ENCODE results near the gene TMEM130.

TMEM130 gene

DNA sequence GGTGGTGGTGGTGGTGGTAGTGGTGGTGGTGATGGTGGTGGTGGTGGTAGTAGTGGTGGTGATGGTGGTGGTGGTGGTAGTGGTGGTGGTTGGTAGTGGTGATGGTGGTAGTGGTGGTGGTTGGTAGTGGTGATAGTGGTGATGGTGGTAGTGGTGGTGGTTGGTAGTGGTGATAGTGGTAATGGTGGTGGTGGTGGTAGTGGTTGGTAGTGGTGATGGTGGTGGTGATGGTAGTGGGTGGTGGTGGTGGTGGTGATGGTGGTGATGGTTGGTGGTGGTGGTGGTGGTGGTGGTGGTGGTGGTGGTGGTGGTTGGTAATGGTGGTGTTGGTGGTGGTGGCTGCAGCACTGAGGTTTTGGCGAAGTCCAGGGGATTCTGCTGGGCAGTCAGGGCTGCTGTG is 58.5 kb downstream of the TMEM130 start:
- TF ChIP-seq FOXP2 (optimal IDR thresholded peaks at IDR 0.05; ENCODE audit: borderline replicate concordance, extremely low read depth, extremely low read length, insufficient read depth) = no peak
- TF ChIP-seq TAF1 (IDR thresholded peaks at IDR 0.05; ENCODE audit: borderline replicate concordance, insufficient read depth, low read length) = no peak
- TF ChIP-seq, protein P1, sequence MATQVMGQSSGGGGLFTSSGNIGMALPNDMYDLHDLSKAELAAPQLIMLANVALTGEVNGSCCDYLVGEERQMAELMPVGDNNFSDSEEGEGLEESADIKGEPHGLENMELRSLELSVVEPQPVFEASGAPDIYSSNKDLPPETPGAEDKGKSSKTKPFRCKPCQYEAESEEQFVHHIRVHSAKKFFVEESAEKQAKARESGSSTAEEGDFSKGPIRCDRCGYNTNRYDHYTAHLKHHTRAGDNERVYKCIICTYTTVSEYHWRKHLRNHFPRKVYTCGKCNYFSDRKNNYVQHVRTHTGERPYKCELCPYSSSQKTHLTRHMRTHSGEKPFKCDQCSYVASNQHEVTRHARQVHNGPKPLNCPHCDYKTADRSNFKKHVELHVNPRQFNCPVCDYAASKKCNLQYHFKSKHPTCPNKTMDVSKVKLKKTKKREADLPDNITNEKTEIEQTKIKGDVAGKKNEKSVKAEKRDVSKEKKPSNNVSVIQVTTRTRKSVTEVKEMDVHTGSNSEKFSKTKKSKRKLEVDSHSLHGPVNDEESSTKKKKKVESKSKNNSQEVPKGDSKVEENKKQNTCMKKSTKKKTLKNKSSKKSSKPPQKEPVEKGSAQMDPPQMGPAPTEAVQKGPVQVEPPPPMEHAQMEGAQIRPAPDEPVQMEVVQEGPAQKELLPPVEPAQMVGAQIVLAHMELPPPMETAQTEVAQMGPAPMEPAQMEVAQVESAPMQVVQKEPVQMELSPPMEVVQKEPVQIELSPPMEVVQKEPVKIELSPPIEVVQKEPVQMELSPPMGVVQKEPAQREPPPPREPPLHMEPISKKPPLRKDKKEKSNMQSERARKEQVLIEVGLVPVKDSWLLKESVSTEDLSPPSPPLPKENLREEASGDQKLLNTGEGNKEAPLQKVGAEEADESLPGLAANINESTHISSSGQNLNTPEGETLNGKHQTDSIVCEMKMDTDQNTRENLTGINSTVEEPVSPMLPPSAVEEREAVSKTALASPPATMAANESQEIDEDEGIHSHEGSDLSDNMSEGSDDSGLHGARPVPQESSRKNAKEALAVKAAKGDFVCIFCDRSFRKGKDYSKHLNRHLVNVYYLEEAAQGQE (IDR thresholded peaks at IDR 0.05; ENCODE audit: insufficient read depth in 1 of 2, low read depth in 2 of 2, low read length in 2 of 2) = no peak
- TF ChIP-seq POLR2AphosphoS5 (IDR thresholded peaks at IDR 0.05; ENCODE audit: low read depth, low read length) = no peak
- no peak for TF ChIP-seq SIN3A (IDR thresholded peaks at IDR 0.05; ENCODE audit: borderline replicate concordance, insufficient read depth, low read length)

DNA sequence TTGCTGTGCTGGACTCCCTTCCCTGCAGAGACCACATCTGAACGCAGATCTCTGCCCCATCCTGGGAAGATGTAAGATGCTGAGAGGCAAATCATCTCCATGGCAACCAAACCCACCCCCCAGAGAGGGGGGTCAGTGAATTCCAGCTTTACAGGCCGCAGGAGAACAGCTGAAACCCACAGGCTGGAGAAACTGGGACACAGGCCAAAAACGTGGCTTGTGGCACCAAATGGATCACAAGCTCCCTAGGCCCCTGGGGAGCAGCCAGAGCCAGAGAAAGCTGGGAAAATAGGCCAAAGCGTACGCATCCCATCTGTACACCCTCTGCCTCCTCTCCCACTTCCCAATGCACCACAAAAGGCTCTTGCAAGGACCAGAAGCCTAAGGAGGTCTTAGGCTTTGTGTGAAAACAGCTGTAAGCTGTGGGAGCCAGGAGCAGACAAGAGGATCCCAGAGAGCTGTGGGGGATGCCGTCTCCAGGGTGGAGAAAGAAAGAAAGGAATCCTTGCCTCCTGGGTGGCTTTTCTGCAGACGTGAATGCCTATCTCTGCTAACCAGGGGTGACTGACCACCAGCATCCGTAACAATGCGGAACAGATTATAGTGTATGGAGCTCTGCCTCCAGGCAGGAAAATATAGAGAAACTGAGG is 59.5 kb downstream of the TMEM130 start:
- TF ChIP-seq FOXP2 (optimal IDR thresholded peaks at IDR 0.05; ENCODE audit: borderline replicate concordance, extremely low read depth, extremely low read length, insufficient read depth) (no peak), TAF1 (IDR thresholded peaks at IDR 0.05; ENCODE audit: borderline replicate concordance, insufficient read depth, low read length) (no peak), SIN3A (IDR thresholded peaks at IDR 0.05; ENCODE audit: borderline replicate concordance, insufficient read depth, low read length) (no peak), POLR2AphosphoS5 (IDR thresholded peaks at IDR 0.05; ENCODE audit: low read depth, low read length) (no peak)
- TF ChIP-seq, protein P1 (IDR thresholded peaks at IDR 0.05; ENCODE audit: insufficient read depth in 1 of 2, low read depth in 2 of 2, low read length in 2 of 2) = no peak

DNA sequence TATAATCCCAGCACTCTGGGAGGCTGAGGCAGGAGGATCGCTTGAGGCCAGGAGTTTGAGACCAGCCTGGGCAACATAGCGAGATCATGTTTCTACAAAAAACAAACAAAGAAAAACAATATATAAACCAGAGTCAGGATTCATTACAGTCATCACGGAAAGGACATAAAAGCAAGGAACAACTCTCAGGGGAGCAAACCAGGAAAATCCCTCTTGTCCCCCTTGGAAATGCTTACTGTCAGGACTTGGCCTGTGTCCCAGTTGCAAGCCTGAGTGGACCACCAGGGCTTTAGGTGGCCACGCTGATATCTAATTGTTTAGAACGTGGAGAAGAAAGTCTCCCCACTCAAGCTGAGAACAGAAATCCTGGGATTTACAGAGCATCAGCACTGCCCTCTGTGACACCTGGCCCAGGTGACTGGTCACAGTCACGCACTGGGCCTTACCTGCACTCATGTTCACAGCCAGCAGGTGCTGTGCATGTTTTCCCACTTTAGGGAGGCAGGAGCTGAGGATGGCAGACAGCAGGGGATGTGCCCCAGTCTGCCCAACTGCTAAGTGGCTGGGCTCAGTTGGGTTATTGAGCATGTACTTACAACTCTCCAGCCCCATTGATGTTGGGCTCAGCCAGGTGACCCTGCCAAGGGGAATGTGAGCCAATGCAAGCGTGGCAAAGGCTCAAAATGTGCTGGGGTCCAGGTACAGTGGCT is 60.9 kb downstream of the TMEM130 start:
- TF ChIP-seq, protein P1 (IDR thresholded peaks at IDR 0.05; ENCODE audit: insufficient read depth in 1 of 2, low read depth in 2 of 2, low read length in 2 of 2) = no peak
- no peak for TF ChIP-seq TAF1 (IDR thresholded peaks at IDR 0.05; ENCODE audit: borderline replicate concordance, insufficient read depth, low read length)
- TF ChIP-seq FOXP2 (optimal IDR thresholded peaks at IDR 0.05; ENCODE audit: borderline replicate concordance, extremely low read depth, extremely low read length, insufficient read depth) = no peak
- no peak for TF ChIP-seq POLR2AphosphoS5 (IDR thresholded peaks at IDR 0.05; ENCODE audit: low read depth, low read length)
- TF ChIP-seq SIN3A (IDR thresholded peaks at IDR 0.05; ENCODE audit: borderline replicate concordance, insufficient read depth, low read length) = no peak

DNA sequence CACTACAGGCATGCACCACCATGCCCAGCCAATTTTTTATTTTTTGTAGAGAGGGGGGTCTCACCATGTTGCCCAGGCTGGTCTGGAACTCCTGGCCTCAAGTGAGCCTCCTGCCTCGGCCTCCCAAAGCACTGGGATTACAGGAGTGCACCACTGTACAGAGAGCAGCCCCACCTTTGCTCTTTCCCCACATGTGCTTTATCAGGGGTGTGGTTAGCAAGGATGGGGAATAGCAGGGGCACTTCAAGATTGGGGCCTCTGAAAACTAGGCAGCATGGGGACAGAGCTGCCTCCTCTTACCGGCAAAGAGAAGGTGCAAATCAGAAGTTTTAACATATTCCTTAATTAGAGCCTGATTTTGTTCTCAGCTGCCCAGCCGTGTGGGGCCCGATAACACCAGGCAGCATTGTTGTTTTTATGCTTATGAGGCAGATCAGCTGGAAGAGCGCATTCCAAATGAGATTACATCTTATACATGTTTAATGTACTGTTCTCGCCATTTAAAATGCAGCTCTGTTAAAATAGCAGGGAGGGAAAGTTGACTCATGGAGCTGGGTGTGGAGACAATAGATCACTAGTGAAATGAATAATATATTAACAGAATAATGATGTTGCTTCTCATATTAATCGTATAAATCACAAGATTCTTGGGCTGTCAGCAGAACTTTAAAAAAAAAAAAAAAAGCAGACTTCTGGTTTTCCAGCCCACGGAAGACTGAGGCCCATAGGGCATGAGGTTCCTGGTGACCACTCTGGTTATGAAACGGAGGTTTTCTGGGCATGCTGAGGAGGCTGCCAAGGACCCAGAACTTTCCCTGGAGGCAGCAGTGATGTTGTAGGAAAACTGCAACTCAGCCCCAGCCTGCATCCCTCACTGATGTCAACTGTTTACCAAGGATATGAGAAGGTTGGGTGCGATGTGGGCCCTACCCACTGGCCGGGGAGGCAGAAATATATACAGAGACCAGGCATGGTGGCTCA is 62.5 kb downstream of the TMEM130 start:
- TF ChIP-seq FOXP2 (optimal IDR thresholded peaks at IDR 0.05; ENCODE audit: borderline replicate concordance, extremely low read depth, extremely low read length, insufficient read depth) (no peak), SIN3A (IDR thresholded peaks at IDR 0.05; ENCODE audit: borderline replicate concordance, insufficient read depth, low read length) (no peak), TAF1 (IDR thresholded peaks at IDR 0.05; ENCODE audit: borderline replicate concordance, insufficient read depth, low read length) (no peak), POLR2AphosphoS5 (IDR thresholded peaks at IDR 0.05; ENCODE audit: low read depth, low read length) (no peak)
- TF ChIP-seq, protein P1 (IDR thresholded peaks at IDR 0.05; ENCODE audit: insufficient read depth in 1 of 2, low read depth in 2 of 2, low read length in 2 of 2) = no peak
